Activated CD4-positive, alpha-beta T cell treated with anti-CD3 and anti-CD28 coated beads, Interleukin-2, amount 10 ng/mL, durations not matched to agents 7 days and 5 days (primary cell): ENCODE results near the gene ACACB. TPM values are rescaled to one million over a fixed set of nuclear protein-coding genes. Genes with fewer than 3 reads are reported as not detected.
"Not testable (repeated sequence)": the region's sequence is repeated elsewhere in the genome, so short reads cannot be mapped to it uniquely, and the experiment has no call there.

ENCODE experiments used
- CTCF ChIA-PET: fragments of 350-600 bp; sonication (Branson Sonifier 250); formaldehyde crosslinking; loops from one replicate; lab custom pipeline; 2021; ENCODE audit warnings: antibody characterized with exemption; lab: Charles Lee
- POLR2A ChIA-PET: fragments of 350-600 bp; sonication (Branson Sonifier 250); formaldehyde crosslinking; loops from one replicate; lab custom pipeline; 2021; ENCODE audit warnings: antibody characterized with exemption; lab: Charles Lee
- DNase-seq: peaks from one replicate; pipeline ENCODE4 v3.0.0-alpha.2; 2020
- H3K27ac Mint-ChIP-seq: one replicate; pipeline ENCODE4 v1.8.0; 2021; ENCODE audit warnings: mild to moderate bottlenecking, moderate library complexity, mixed read lengths
- H3K27me3 Mint-ChIP-seq: one replicate; pipeline ENCODE4 v1.8.0; 2021; ENCODE audit warnings: mixed read lengths
- H3K36me3 Mint-ChIP-seq: one replicate; pipeline ENCODE4 v1.8.0; 2021; ENCODE audit warnings: low read depth, mixed read lengths
- H3K4me1 Mint-ChIP-seq: one replicate; pipeline ENCODE4 v1.8.0; 2021; ENCODE audit warnings: mixed read lengths
- H3K4me3 Mint-ChIP-seq: one replicate; pipeline ENCODE4 v1.8.0; 2021; ENCODE audit warnings: mild to moderate bottlenecking, moderate library complexity, mixed read lengths
- H3K9me3 Mint-ChIP-seq: one replicate; pipeline ENCODE4 v1.8.0; 2021; ENCODE audit warnings: mixed read lengths
- total RNA-seq, 2 experiments: library from RNA; stranded (reverse); gene quantifications; one replicate each; pipeline ENCODE4 v1.2.3, GENCODE V29; 2021

ACACB gene
- total RNA-seq, 2 experiments from 2014 or later = 10.3 to 13.3 TPM

DNA sequence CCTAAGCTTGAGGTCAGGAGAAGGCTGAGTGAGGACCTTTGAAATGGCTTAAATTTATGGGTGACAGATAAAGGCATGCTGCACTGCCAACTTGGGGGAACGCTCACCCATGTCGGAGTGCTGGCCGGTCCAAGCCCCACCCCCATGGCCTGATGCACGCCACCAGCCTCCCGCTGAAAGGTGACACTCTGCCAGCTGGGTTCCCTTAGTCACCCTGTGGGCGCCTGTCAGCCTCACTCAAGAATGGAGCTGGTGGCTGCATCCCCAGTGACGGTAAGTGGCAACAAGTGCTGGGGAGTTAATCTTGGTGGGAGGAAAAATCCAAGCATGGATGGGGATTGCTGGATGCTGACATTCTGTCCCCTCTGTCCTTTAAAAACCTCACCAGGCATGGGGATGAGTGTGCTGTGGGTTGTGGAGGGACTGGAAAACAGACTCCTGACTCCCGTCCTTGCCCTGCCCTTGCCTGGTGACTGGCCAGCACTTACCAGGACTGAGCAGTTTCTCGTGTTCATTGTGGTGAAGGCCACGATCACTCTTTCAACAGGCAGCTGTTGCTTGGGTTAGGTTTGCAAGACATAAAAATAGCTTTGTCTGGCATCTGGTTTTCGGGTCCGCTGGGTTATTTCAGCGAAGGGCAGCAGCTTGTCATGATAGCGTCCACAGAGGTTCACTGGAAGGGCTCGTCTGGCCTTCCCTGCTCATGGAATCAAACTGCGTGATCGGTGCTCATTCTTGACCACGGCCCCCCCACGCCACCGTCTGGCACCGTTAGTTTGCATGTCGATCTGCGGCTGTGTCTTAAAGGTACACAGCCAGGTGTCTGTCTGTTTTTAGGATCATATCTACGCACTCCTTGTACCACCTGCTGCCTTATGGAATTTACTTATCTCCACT lies 15.0 kb downstream of the ACACB start:
- no peak for DNase-seq
- peaks cover 1% of the 10 kb centered on the region for H3K36me3 Mint-ChIP-seq
- no peak overlapping the region for H3K27ac Mint-ChIP-seq
- no peaks in the 10 kb centered on the region for H3K9me3 Mint-ChIP-seq
- ChIA-PET CTCF (interaction anchor here (0.5 to 1.1 kb wide), 3 partner anchors 11 to 22 kb away, joined by 3 to 4 read pairs (median 3); no protein-coding TSS in a partner anchor), POLR2A (no interaction called here)
- no peaks in the 10 kb centered on the region for H3K4me1 Mint-ChIP-seq
- H3K4me3 Mint-ChIP-seq = no peak overlapping the region
- H3K27me3 Mint-ChIP-seq = peaks cover 6% of the 10 kb centered on the region

DNA sequence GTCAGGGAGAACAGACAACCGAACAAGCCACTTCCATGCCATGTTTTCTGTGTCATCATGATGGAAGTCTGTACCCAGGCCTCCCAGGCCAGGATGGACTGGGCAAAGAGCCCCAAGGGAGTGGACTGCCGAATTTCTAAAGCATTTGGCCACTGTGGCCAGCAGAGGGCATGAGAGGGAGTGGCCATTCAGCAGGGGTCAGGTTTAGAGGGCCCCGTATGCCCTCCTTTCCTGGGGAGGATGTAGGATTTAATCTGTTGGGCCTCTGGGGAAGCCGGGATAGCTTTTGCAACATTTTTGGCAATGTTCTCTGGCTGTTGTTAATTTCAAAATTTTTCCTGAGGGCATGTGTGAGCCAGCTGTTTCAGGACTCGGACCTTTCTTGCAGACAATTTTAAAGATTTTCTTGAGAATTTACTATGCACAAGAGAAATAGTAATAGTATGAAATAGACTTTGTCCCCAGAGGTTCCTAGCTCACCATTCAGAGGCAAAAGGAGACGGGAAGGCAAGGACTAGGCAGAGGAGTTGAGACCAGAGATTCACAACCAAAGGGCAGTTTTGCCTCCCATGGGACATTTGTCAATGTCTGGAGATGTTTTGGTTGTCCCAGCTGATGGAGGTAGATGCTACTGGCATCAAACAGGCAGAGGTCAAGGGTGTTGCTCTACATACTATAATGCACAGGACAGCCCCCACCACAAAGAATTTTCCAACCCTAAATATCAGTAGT lies 18.0 kb downstream of the ACACB start:
- Mint-ChIP-seq H3K27ac (no peak overlapping the region), H3K36me3 (peaks cover 1% of the 10 kb centered on the region), H3K4me1 (no peaks in the 10 kb centered on the region), H3K4me3 (no peak overlapping the region), H3K9me3 (no peaks in the 10 kb centered on the region), H3K27me3 (peaks cover 10% of the 10 kb centered on the region)
- no peak for DNase-seq
- ChIA-PET CTCF (interaction anchor here (0.9 kb wide), 1 partner anchor 29 kb away, joined by 3 read pairs; no protein-coding TSS in a partner anchor), POLR2A (no interaction called here)

- no peak overlapping the region for H3K4me3 Mint-ChIP-seq
- peaks cover 3% of the 10 kb centered on the region for H3K4me1 Mint-ChIP-seq
- no peak for DNase-seq
- POLR2A ChIA-PET = no interaction called here
- H3K27me3 Mint-ChIP-seq = peaks cover 10% of the 10 kb centered on the region
- CTCF ChIA-PET = no interaction called here
- no peak overlapping the region for H3K27ac Mint-ChIP-seq
- H3K36me3 Mint-ChIP-seq = peaks cover 1% of the 10 kb centered on the region
- no peaks in the 10 kb centered on the region for H3K9me3 Mint-ChIP-seq
These were observed 20.7 kb downstream of the ACACB start for GRCh38 chr12:109137055-109137454.

- H3K4me1 Mint-ChIP-seq = peaks cover 14% of the 10 kb centered on the region
- POLR2A ChIA-PET = no interaction called here
- no peak overlapping the region for H3K27ac Mint-ChIP-seq
- no peak overlapping the region for H3K4me3 Mint-ChIP-seq
- DNase-seq = no peak
- H3K9me3 Mint-ChIP-seq = no peaks in the 10 kb centered on the region
- peaks cover 10% of the 10 kb centered on the region for H3K27me3 Mint-ChIP-seq
- CTCF ChIA-PET = no interaction called here
- H3K36me3 Mint-ChIP-seq = peaks cover 1% of the 10 kb centered on the region
These were observed 23.0 kb downstream of the ACACB start for GRCh38 chr12:109139360-109139759.

DNA sequence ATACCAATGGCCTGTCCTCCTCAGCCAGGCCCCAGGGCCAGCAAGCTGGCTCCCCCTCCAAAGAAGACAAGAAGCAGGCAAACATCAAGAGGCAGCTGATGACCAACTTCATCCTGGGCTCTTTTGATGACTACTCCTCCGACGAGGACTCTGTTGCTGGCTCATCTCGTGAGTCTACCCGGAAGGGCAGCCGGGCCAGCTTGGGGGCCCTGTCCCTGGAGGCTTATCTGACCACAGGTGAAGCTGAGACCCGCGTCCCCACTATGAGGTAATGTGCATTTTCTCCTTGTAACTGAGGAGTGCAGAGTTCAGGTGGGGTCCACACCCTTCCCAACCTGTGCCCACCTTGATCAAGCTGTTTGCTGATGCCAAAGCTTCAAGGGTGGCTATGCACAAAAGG lies 23.4 kb downstream of the ACACB start:
- H3K4me3 Mint-ChIP-seq = no peak overlapping the region
- ChIA-PET POLR2A (no interaction called here), CTCF (no interaction called here)
- H3K36me3 Mint-ChIP-seq = peaks cover 1% of the 10 kb centered on the region
- H3K9me3 Mint-ChIP-seq = no peaks in the 10 kb centered on the region
- DNase-seq = no peak
- H3K4me1 Mint-ChIP-seq = peaks cover 14% of the 10 kb centered on the region
- no peak overlapping the region for H3K27ac Mint-ChIP-seq
- peaks cover 9% of the 10 kb centered on the region for H3K27me3 Mint-ChIP-seq

DNA sequence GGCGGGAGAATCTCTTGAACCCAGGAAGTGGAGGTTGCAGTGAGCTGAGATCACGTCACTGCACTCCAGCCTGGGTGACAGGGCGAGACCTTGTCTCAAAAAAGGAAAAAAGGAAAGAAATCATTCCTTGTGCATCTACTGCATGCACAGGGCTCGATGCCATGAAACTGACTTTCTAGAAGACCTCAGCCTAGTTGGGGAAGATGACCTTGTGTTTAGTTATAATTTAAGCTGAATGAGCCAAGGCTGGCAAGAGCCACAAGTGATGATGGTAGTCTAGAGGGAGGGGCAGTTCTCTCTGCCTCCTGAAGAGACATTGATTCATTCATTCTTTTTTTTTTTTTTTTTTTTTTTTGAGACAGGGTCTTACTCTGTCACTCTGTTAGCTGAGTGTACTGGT lies 24.2 kb downstream of the ACACB start:
- H3K9me3 Mint-ChIP-seq = no peaks in the 10 kb centered on the region
- no peak overlapping the region for H3K27ac Mint-ChIP-seq
- POLR2A ChIA-PET = no interaction called here
- CTCF ChIA-PET = interaction anchor here (0.6 to 0.7 kb wide), 2 partner anchors 40 to 214 kb away, joined by 3 to 4 read pairs; no protein-coding TSS in a partner anchor
- no peak overlapping the region for H3K4me3 Mint-ChIP-seq
- H3K4me1 Mint-ChIP-seq = peaks cover 14% of the 10 kb centered on the region
- DNase-seq = no peak
- H3K36me3 Mint-ChIP-seq = no peaks in the 10 kb centered on the region
- H3K27me3 Mint-ChIP-seq = peaks cover 4% of the 10 kb centered on the region

GRCh38 chr12:109144224-109144623 lies 27.8 kb downstream of the ACACB start:
- DNase-seq = no peak
- no peak overlapping the region for H3K27ac Mint-ChIP-seq
- H3K27me3 Mint-ChIP-seq = no peaks in the 10 kb centered on the region
- no peaks in the 10 kb centered on the region for H3K36me3 Mint-ChIP-seq
- CTCF ChIA-PET = interaction anchor here (0.9 to 1.7 kb wide), 2 partner anchors 13 to 21 kb away, joined by 3 to 4 read pairs; no protein-coding TSS in a partner anchor
- peaks cover 14% of the 10 kb centered on the region for H3K4me1 Mint-ChIP-seq
- H3K9me3 Mint-ChIP-seq = no peaks in the 10 kb centered on the region
- POLR2A ChIA-PET = no interaction called here
- no peak overlapping the region for H3K4me3 Mint-ChIP-seq

DNA sequence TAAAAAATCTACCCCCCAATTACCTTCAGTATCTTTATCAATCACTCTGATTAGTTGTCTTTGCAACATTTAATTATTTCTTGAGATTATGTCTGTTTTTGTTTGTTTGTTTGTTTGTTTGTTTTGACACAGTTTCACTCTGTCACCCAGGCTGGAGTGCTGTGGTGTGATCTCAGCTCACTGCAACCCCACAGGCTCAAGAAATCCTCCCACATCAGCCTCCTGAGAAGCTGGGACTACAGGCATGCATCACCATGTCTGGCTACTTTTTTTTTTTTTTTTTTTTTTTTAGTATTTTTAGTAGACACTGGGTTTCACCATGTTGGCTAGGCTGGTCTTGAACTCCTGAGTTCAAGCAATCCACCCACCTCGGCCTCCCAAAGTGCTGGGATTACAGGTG lies 30.7 kb downstream of the ACACB start:
- H3K27ac Mint-ChIP-seq, H3K36me3 Mint-ChIP-seq, POLR2A ChIA-PET, CTCF ChIA-PET, H3K4me3 Mint-ChIP-seq, H3K9me3 Mint-ChIP-seq, H3K27me3 Mint-ChIP-seq, DNase-seq: not testable (repeated sequence)
- peaks cover 10% of the 10 kb centered on the region for H3K4me1 Mint-ChIP-seq

DNA sequence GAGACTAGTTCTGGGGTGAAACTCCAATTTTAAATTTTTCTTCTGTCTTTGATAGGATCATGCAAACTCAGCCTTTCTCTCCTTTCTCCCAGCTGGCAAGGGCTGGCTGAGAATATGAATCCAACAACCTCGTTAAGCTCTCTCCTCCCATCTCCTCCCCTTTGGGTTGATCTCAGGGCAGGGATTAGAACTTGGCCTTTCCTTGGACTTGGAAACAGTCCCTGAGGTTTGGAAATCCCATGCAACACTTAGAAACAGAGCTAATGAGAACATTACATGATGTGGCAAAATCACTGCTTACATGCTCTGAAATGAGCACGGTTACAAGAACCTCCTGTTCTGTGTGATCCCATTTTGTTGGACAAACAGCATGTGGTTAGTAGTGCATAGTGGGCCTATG lies 31.6 kb downstream of the ACACB start:
- Mint-ChIP-seq H3K27ac (no peak overlapping the region), H3K27me3 (peaks cover 3% of the 10 kb centered on the region), H3K9me3 (no peaks in the 10 kb centered on the region), H3K4me1 (peaks cover 4% of the 10 kb centered on the region), H3K4me3 (no peak overlapping the region), H3K36me3 (no peaks in the 10 kb centered on the region)
- CTCF ChIA-PET = no interaction called here
- DNase-seq = no peak
- POLR2A ChIA-PET = no interaction called here

DNA sequence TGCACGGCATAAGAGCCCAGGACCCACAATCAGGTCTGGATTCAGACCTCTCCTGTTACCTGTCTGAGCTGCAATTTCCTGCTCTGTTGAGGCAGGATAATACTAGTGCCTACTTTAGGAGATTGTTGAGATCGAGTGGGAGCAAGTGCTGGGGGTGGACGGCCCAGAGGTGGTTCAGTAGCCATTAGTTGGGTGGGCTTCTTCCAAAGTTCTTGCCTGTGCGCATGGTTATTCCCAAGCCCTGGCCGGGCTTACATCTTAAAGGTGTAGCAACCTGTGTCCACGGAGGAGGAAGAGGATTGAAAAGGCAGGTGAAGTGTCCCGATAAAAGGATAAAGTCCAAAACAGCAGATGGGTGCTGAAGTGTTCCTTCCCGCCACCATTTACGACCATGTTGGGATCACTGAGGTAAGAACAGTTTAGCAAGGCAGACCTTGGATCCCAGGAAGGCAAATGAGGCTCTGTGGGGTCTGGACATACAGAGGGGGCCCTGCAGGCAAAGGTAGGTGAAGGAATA lies 33.8 kb downstream of the ACACB start:
- ChIA-PET POLR2A (no interaction called here), CTCF (no interaction called here)
- H3K4me3 Mint-ChIP-seq = no peak overlapping the region
- DNase-seq = no peak
- H3K27me3 Mint-ChIP-seq = peaks cover 3% of the 10 kb centered on the region
- no peaks in the 10 kb centered on the region for H3K36me3 Mint-ChIP-seq
- no peak overlapping the region for H3K27ac Mint-ChIP-seq
- H3K4me1 Mint-ChIP-seq = peaks cover 10% of the 10 kb centered on the region
- H3K9me3 Mint-ChIP-seq = no peaks in the 10 kb centered on the region

DNA sequence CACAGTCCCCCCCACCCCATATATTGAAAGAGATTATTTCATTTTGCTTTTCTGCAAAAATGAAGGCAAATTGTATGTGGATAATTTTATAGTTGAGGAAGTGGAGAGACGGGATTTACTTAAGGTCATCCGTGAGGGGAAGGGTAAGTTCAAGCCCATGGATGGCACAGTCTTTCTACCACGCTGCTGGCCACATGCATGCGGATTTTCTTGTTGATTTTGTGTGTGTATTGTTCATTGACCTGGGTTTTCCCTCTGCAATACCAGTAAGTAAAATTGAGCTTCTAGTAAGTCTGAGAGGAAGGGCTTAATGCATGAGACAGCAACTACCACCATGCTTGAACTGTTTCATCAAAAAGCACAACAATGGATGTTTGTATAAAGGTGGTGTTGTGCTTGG lies 35.1 kb downstream of the ACACB start:
- CTCF ChIA-PET = no interaction called here
- DNase-seq = no peak
- no peaks in the 10 kb centered on the region for H3K36me3 Mint-ChIP-seq
- no peak overlapping the region for H3K27ac Mint-ChIP-seq
- no peaks in the 10 kb centered on the region for H3K9me3 Mint-ChIP-seq
- H3K4me1 Mint-ChIP-seq = peaks cover 18% of the 10 kb centered on the region
- POLR2A ChIA-PET = no interaction called here
- peaks cover 3% of the 10 kb centered on the region for H3K27me3 Mint-ChIP-seq
- no peak overlapping the region for H3K4me3 Mint-ChIP-seq

DNA sequence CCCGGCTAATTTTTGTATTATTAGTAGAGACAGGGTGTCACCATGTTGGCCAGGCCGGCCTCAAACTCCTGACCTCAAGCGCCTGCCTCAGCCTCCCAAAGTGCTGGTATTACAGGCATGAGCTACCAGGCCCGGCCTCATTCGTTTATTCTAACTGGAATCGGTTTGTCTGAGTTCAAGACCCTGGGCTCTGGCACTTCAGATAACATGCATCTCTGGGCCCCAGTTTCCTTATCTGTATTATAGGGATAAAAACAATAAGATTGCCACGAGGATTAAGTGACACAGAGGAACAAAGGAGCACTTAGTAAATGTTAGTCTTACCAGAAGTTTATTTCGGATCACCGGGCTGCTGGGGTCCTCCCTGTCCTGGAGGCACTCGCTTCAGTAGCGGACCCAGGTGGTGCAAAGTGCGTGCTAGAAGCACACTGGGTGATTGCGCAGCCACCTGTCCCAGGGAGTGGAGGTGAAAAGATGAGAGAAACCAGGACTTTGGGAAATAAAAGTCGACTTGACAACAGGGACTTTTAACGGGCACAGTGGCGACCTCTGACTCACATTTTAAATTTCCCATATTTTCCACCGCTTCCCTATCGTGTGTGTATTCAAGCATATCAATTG lies 37.5 kb downstream of the ACACB start:
- ChIA-PET CTCF (interaction anchor here (0.6 kb wide), 1 partner anchor 327 kb away, joined by 4 read pairs; no protein-coding TSS in a partner anchor), POLR2A (no interaction called here)
- no peak overlapping the region for H3K27ac Mint-ChIP-seq
- H3K9me3 Mint-ChIP-seq = no peaks in the 10 kb centered on the region
- peaks cover 18% of the 10 kb centered on the region for H3K4me1 Mint-ChIP-seq
- H3K27me3 Mint-ChIP-seq = peaks cover 3% of the 10 kb centered on the region
- H3K4me3 Mint-ChIP-seq = peak overlapping the region; percentile 88
- DNase-seq = no peak
- no peaks in the 10 kb centered on the region for H3K36me3 Mint-ChIP-seq
